ENCODE data around the gene PLOD3.

DNA sequence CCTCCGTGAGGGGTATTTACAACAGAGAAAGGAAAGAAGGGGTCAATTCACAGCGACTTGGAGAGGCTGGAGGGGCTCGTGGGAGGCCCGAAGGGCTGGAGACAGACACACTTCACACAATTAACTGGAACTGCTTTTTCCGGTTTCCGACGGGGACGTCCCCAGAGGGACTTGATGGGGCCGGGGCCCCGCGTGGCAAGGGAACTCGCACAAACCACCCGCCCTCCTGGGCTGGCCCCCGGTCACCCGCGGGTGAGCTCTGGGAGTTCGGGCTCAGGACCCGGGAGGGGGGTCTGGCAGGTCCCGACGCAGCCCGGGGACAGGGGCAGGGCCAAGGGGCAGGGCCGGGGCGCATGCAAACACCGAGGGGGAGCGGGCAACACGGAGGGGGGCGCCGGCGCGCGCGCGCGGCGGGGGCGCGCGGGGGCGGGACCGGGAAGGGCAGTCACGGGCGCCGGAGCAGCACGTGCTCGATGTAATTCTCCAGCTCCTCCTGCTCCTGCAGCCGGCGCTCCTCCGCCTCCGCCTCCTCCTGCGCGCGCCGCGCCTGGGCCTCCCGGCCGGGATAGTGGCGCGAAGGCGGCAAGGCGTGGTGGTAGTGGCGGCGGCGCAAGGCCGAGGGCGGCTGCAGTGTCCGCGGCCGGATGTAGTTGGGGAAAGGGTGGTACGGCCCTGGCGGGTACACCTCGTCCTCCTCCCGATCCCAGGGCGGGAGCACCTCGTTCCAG, 54.7 kb downstream of the PLOD3 start:
- TF ChIP-seq, protein P1, sequence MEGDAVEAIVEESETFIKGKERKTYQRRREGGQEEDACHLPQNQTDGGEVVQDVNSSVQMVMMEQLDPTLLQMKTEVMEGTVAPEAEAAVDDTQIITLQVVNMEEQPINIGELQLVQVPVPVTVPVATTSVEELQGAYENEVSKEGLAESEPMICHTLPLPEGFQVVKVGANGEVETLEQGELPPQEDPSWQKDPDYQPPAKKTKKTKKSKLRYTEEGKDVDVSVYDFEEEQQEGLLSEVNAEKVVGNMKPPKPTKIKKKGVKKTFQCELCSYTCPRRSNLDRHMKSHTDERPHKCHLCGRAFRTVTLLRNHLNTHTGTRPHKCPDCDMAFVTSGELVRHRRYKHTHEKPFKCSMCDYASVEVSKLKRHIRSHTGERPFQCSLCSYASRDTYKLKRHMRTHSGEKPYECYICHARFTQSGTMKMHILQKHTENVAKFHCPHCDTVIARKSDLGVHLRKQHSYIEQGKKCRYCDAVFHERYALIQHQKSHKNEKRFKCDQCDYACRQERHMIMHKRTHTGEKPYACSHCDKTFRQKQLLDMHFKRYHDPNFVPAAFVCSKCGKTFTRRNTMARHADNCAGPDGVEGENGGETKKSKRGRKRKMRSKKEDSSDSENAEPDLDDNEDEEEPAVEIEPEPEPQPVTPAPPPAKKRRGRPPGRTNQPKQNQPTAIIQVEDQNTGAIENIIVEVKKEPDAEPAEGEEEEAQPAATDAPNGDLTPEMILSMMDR (IDR thresholded peaks at IDR 0.05) = no peak
- TF ChIP-seq POLR2A (IDR thresholded peaks at IDR 0.05) (no peak), POLR2AphosphoS5 (IDR thresholded peaks at IDR 0.05; ENCODE audit: insufficient read depth in 1 of 2, low read depth in 1 of 2) (no peak)

Data from vagina (tissue), 2 donors.